Measurements from ENCODE around the gene HELLS.
"Not testable (repeated sequence)": the region's sequence is repeated elsewhere in the genome, so short reads cannot be mapped to it uniquely, and the experiment has no call there.

DNA sequence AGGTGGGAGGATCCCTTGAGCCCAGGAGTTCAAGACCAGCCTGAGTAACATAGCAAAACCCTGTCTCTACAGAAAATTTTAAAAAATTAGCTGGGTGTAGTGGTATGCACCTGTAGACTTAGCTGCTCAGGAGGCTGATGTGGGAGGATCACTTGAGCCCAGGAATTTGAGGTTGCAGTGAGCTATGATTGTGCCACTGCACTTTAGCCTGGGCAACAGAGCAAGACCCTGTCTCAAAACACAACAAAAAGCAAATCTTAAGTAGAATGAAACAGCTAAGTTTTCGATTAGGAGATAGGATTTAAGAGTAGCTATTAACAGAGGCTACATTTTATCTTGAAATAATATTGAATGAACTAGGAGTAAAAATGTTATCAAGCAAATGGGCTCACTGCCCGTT lies 3.3 kb upstream of the HELLS start:
- TF ChIP-seq, protein P1, sequence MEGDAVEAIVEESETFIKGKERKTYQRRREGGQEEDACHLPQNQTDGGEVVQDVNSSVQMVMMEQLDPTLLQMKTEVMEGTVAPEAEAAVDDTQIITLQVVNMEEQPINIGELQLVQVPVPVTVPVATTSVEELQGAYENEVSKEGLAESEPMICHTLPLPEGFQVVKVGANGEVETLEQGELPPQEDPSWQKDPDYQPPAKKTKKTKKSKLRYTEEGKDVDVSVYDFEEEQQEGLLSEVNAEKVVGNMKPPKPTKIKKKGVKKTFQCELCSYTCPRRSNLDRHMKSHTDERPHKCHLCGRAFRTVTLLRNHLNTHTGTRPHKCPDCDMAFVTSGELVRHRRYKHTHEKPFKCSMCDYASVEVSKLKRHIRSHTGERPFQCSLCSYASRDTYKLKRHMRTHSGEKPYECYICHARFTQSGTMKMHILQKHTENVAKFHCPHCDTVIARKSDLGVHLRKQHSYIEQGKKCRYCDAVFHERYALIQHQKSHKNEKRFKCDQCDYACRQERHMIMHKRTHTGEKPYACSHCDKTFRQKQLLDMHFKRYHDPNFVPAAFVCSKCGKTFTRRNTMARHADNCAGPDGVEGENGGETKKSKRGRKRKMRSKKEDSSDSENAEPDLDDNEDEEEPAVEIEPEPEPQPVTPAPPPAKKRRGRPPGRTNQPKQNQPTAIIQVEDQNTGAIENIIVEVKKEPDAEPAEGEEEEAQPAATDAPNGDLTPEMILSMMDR (IDR thresholded peaks at IDR 0.05) = not testable (repeated sequence)
- TF ChIP-seq POLR2A (IDR thresholded peaks at IDR 0.05) = not testable (repeated sequence)
